HEK293 (cell line): ENCODE measurements around the gene CC2D1A.

Source experiments
- CTCF ChIP-seq: fragments of 450-650 bp; formaldehyde crosslinking; IDR thresholded peaks from 2 replicates; pipeline ENCODE4 v1.5.1; 2016; ENCODE audit warnings: missing biosample characterization, missing genetic modification characterization
- IKZF3 ChIP-seq: fragments of 450-650 bp; IDR thresholded peaks from 2 replicates; pipeline ENCODE4 v1.5.0; 2018; ENCODE audit warnings: missing biosample characterization, mild to moderate bottlenecking, missing genetic modification characterization, moderate library complexity
- KLF10 ChIP-seq: fragments of 450-650 bp; IDR thresholded peaks from 2 replicates; pipeline ENCODE4 v1.5.1; 2018; ENCODE audit warnings: missing biosample characterization, mild to moderate bottlenecking, missing genetic modification characterization
- KLF8 ChIP-seq: fragments of 450-650 bp; formaldehyde crosslinking; IDR thresholded peaks from 2 replicates; pipeline ENCODE4 v1.5.1; 2016; ENCODE audit warnings: missing biosample characterization, missing genetic modification characterization
- MEIS1 ChIP-seq: sonication (generic); formaldehyde crosslinking; IDR thresholded peaks from 2 replicates; pipeline ENCODE4 v1.8.1; 2022; ENCODE audit warnings: missing genetic modification reagents, mild to moderate bottlenecking, borderline replicate concordance
- REST ChIP-seq: fragments of 450-650 bp; formaldehyde crosslinking; IDR thresholded peaks from 2 replicates; pipeline ENCODE4 v1.5.1; 2016; ENCODE audit warnings: missing biosample characterization, missing genetic modification characterization
- ZBTB49 ChIP-seq: fragments of 450-650 bp; formaldehyde crosslinking; IDR thresholded peaks from 2 replicates; pipeline ENCODE4 v1.5.1; 2016; ENCODE audit warnings: missing biosample characterization, missing genetic modification characterization, low read depth
- ZBTB8A ChIP-seq: fragments of 450-650 bp; formaldehyde crosslinking; IDR thresholded peaks from 2 replicates; pipeline ENCODE4 v1.5.1; 2016; ENCODE audit warnings: missing biosample characterization, missing genetic modification characterization
- ZNF138 ChIP-seq: fragments of 450-650 bp; formaldehyde crosslinking; IDR thresholded peaks from 2 replicates; pipeline ENCODE4 v1.5.1; 2016; ENCODE audit warnings: missing biosample characterization, missing genetic modification characterization, borderline replicate concordance
- ZNF175 ChIP-seq: fragments of 450-650 bp; formaldehyde crosslinking; IDR thresholded peaks from 2 replicates; pipeline ENCODE4 v1.5.1; 2016; ENCODE audit warnings: missing biosample characterization, missing genetic modification characterization
- ZNF2 ChIP-seq: fragments of 450-650 bp; formaldehyde crosslinking; IDR thresholded peaks from 2 replicates; pipeline ENCODE4 v1.5.1; 2016; ENCODE audit warnings: missing biosample characterization, missing genetic modification characterization
- TF ChIP-seq, protein P1 (sequence below): fragments of 450-650 bp; formaldehyde crosslinking; IDR thresholded peaks from 2 replicates; pipeline ENCODE4 v1.5.1; 2016; ENCODE audit warnings: missing biosample characterization, missing genetic modification characterization
- TF ChIP-seq, protein P2 (sequence below): sonication (generic); formaldehyde crosslinking; IDR thresholded peaks from 2 replicates; pipeline ENCODE4 v1.8.1; 2022; ENCODE audit warnings: mild to moderate bottlenecking, moderate library complexity, missing genetic modification reagents
- TF ChIP-seq, protein P3 (sequence below): fragments of 450-650 bp; formaldehyde crosslinking; IDR thresholded peaks from 2 replicates; pipeline ENCODE4 v1.5.1; 2016; ENCODE audit warnings: missing biosample characterization, missing genetic modification characterization

DNA sequence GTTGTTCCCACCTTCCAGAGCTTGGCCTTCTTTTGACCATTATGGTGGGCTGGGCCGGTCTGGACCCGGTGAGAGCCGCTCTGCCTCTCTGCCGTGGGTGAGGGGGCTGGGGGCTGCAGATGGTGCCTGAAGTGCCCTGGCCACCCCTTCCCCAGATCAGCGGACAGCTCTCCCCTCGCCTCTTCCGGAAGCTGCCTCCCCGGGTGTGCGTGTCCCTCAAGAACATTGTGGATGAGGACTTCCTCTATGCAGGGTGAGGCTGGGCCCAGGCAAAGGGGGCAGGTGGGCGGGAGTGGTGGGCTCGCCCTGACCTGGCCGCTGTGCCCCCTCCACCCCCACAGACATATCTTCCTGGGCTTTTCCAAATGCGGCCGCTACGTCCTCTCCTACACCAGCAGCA lies 48.2 kb downstream of the CC2D1A start:
- TF ChIP-seq ZNF175 (tag by site-specific recombination) (no peak), KLF8 (no peak), CTCF (tag by site-specific recombination) (no peak), MEIS1 (CRISPR knock-in tag) (no peak), IKZF3 (tag by site-specific recombination) (no peak), ZBTB8A (tag by site-specific recombination) (no peak), REST (no peak), ZNF138 (tag by site-specific recombination) (no peak), KLF10 (tag by site-specific recombination) (no peak), ZBTB49 (tag by site-specific recombination) (no peak), ZNF2 (tag by site-specific recombination) (no peak)
- TF ChIP-seq, protein P1, sequence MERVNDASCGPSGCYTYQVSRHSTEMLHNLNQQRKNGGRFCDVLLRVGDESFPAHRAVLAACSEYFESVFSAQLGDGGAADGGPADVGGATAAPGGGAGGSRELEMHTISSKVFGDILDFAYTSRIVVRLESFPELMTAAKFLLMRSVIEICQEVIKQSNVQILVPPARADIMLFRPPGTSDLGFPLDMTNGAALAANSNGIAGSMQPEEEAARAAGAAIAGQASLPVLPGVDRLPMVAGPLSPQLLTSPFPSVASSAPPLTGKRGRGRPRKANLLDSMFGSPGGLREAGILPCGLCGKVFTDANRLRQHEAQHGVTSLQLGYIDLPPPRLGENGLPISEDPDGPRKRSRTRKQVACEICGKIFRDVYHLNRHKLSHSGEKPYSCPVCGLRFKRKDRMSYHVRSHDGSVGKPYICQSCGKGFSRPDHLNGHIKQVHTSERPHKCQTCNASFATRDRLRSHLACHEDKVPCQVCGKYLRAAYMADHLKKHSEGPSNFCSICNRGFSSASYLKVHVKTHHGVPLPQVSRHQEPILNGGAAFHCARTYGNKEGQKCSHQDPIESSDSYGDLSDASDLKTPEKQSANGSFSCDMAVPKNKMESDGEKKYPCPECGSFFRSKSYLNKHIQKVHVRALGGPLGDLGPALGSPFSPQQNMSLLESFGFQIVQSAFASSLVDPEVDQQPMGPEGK (tag by site-specific recombination): no peak
- TF ChIP-seq, protein P2, sequence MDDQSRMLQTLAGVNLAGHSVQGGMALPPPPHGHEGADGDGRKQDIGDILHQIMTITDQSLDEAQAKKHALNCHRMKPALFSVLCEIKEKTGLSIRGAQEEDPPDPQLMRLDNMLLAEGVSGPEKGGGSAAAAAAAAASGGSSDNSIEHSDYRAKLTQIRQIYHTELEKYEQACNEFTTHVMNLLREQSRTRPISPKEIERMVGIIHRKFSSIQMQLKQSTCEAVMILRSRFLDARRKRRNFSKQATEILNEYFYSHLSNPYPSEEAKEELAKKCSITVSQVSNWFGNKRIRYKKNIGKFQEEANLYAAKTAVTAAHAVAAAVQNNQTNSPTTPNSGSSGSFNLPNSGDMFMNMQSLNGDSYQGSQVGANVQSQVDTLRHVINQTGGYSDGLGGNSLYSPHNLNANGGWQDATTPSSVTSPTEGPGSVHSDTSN (CRISPR knock-in tag): no peak
- TF ChIP-seq, protein P3, sequence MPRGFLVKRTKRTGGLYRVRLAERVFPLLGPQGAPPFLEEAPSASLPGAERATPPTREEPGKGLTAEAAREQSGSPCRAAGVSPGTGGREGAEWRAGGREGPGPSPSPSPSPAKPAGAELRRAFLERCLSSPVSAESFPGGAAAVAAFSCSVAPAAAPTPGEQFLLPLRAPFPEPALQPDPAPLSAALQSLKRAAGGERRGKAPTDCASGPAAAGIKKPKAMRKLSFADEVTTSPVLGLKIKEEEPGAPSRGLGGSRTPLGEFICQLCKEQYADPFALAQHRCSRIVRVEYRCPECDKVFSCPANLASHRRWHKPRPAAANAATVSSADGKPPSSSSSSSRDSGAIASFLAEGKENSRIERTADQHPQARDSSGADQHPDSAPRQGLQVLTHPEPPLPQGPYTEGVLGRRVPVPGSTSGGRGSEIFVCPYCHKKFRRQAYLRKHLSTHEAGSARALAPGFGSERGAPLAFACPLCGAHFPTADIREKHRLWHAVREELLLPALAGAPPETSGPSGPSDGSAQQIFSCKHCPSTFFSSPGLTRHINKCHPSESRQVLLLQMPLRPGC (tag by site-specific recombination): no peak
